ENCODE data around the gene EPS8L2. TPM values are rescaled to one million over a fixed set of nuclear protein-coding genes. Genes with fewer than 3 reads are reported as not detected.
A peak's percentile ranks its signal among the peaks of the same experiment; 100 is the strongest.

The EPS8L2 gene
- total and polyA plus RNA-seq, 9 of the 15 experiments (the other 6 are each of a cell fraction or from before 2014, with no cell fraction given): 0.75 to 17.0 (median 3.7) TPM

DNA sequence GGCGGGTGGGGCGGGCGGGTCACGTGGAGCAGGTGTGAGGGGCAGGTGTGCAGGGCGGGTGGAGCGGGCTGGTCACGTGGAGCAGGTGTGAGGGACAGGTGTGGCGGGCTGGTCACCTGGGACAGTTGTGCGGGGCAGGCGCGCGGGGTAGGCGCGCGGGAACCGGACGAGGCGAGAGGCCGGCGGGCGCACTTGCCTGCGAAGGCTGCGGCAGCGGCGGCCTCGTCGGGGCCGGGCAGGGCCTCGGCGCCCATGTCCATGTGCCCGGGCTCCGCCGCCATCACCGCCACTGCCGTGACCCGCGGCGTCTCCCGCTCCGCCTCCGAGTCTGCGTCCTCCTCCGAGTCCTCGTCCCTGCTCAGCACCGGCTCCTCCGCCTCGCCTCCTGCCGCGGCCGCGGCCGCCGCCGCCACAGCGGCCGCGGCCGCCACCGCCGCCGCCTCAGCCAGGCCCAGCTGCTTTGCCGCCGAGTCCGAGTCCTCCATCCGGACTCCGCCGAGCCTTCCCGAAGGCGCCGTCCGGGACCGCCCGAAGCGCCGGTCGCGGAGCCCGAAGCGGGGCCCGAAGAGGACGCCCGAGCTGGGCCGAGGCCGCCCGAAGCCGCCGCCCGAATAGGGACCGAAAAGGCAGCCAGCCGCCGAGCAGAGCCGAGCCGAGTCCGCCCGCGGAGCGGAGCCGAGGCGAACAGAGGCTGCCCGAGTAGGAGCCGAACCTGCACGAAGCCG, 11.3 kb upstream of the EPS8L2 start, which contains the start of gene DEAF1 (continued):
- TF ChIP-seq, protein P1, sequence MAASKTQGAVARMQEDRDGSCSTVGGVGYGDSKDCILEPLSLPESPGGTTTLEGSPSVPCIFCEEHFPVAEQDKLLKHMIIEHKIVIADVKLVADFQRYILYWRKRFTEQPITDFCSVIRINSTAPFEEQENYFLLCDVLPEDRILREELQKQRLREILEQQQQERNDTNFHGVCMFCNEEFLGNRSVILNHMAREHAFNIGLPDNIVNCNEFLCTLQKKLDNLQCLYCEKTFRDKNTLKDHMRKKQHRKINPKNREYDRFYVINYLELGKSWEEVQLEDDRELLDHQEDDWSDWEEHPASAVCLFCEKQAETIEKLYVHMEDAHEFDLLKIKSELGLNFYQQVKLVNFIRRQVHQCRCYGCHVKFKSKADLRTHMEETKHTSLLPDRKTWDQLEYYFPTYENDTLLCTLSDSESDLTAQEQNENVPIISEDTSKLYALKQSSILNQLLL (CRISPR knock-in tag; IDR thresholded peaks at IDR 0.05; ENCODE audit: borderline replicate concordance): no peak
- TF ChIP-seq PHTF2 (CRISPR knock-in tag; IDR thresholded peaks at IDR 0.05): no peak
- no peak for TF ChIP-seq PURB (CRISPR knock-in tag; IDR thresholded peaks at IDR 0.05; ENCODE audit: low read depth)
- TF ChIP-seq, protein P2, sequence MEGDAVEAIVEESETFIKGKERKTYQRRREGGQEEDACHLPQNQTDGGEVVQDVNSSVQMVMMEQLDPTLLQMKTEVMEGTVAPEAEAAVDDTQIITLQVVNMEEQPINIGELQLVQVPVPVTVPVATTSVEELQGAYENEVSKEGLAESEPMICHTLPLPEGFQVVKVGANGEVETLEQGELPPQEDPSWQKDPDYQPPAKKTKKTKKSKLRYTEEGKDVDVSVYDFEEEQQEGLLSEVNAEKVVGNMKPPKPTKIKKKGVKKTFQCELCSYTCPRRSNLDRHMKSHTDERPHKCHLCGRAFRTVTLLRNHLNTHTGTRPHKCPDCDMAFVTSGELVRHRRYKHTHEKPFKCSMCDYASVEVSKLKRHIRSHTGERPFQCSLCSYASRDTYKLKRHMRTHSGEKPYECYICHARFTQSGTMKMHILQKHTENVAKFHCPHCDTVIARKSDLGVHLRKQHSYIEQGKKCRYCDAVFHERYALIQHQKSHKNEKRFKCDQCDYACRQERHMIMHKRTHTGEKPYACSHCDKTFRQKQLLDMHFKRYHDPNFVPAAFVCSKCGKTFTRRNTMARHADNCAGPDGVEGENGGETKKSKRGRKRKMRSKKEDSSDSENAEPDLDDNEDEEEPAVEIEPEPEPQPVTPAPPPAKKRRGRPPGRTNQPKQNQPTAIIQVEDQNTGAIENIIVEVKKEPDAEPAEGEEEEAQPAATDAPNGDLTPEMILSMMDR (IDR thresholded peaks at IDR 0.05 in 2 of 3, conservative IDR thresholded peaks at IDR 0.05 in 1 of 3; ENCODE audit: insufficient read depth in 2 of 3, low read depth in 1 of 3, low read length in 3 of 3): no peak
- TF ChIP-seq, protein P3, sequence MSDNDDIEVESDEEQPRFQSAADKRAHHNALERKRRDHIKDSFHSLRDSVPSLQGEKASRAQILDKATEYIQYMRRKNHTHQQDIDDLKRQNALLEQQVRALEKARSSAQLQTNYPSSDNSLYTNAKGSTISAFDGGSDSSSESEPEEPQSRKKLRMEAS (CRISPR knock-in tag; IDR thresholded peaks at IDR 0.05): peak; percentile 87; the same call in 1 of the 2 replicates
- TF ChIP-seq TCFL5 (CRISPR knock-in tag; conservative IDR thresholded peaks at IDR 0.05): no peak
- TF ChIP-seq SMARCA4 (IDR thresholded peaks at IDR 0.05): no peak
- no peak for TF ChIP-seq CBX8 (IDR thresholded peaks at IDR 0.05; ENCODE audit: borderline replicate concordance, extremely low read depth, low read depth, low read length, poor library complexity, severe bottlenecking)
- no peak for TF ChIP-seq ZC3H11A (IDR thresholded peaks at IDR 0.05; ENCODE audit: low read depth, low read length)
- peak in 1 of 2 experiments; percentile 20; a peak in 1 of 3 replicates for TF ChIP-seq CBX3 (IDR thresholded peaks at IDR 0.05; ENCODE audit: borderline replicate concordance in 1 of 2, low read length in 2 of 2)
- TF ChIP-seq, protein P4, sequence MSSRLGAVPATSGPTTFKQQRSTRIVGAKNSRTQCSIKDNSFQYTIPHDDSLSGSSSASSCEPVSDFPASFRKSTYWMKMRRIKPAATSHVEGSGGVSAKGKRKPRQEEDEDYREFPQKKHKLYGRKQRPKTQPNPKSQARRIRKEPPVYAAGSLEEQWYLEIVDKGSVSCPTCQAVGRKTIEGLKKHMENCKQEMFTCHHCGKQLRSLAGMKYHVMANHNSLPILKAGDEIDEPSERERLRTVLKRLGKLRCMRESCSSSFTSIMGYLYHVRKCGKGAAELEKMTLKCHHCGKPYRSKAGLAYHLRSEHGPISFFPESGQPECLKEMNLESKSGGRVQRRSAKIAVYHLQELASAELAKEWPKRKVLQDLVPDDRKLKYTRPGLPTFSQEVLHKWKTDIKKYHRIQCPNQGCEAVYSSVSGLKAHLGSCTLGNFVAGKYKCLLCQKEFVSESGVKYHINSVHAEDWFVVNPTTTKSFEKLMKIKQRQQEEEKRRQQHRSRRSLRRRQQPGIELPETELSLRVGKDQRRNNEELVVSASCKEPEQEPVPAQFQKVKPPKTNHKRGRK (tag; IDR thresholded peaks at IDR 0.05): no peak
- TF ChIP-seq HNRNPLL (IDR thresholded peaks at IDR 0.05; ENCODE audit: low read depth, low read length, poor library complexity, severe bottlenecking): peak; percentile 12
- no peak for TF ChIP-seq FOXA3 (CRISPR knock-in tag; conservative IDR thresholded peaks at IDR 0.05 in 1 of 2, IDR thresholded peaks at IDR 0.05 in 1 of 2)
- no peak for TF ChIP-seq ESRRA (IDR thresholded peaks at IDR 0.05; ENCODE audit: borderline replicate concordance, low read depth)
- TF ChIP-seq ZNF41 (CRISPR knock-in tag; conservative IDR thresholded peaks at IDR 0.05): no peak
- TF ChIP-seq CREB1 (IDR thresholded peaks at IDR 0.05): no peak
- no peak for TF ChIP-seq CREB1 (CRISPR knock-in tag; IDR thresholded peaks at IDR 0.05)
- TF ChIP-seq JUN (IDR thresholded peaks at IDR 0.05; ENCODE audit: borderline replicate concordance, low read depth, low read length): no peak; the same call in 1 of the 2 replicates
- TF ChIP-seq JUN (CRISPR knock-in tag; IDR thresholded peaks at IDR 0.05; ENCODE audit: borderline replicate concordance): 0 out of 2 replicates have a peak, but pooled peaks have one; percentile 46
- no peak for TF ChIP-seq ZNF175 (CRISPR knock-in tag; IDR thresholded peaks at IDR 0.05; ENCODE audit: low read depth)
- no peak for TF ChIP-seq ZNF133 (CRISPR knock-in tag; IDR thresholded peaks at IDR 0.05)
- TF ChIP-seq, protein P5, sequence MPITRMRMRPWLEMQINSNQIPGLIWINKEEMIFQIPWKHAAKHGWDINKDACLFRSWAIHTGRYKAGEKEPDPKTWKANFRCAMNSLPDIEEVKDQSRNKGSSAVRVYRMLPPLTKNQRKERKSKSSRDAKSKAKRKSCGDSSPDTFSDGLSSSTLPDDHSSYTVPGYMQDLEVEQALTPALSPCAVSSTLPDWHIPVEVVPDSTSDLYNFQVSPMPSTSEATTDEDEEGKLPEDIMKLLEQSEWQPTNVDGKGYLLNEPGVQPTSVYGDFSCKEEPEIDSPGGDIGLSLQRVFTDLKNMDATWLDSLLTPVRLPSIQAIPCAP (CRISPR knock-in tag; IDR thresholded peaks at IDR 0.05; ENCODE audit: borderline replicate concordance): no peak
